ENCODE measurements around the gene MMP15.
"Not testable (repeated sequence)": the region's sequence is repeated elsewhere in the genome, so short reads cannot be mapped to it uniquely, and the experiment has no call there.

Gene MMP15

GRCh38 chr16:58047557-58048348, 22.2 kb downstream of the MMP15 start:
- no peak for DNase-seq (ENCODE audit: extremely low read depth in 1 of 2, low read depth in 1 of 2)

- no peak for DNase-seq (ENCODE audit: extremely low read depth in 1 of 2, low read depth in 1 of 2)
Measured at GRCh38 chr16:58048494-58049231, 23.1 kb downstream of the MMP15 start.

- DNase-seq (ENCODE audit: extremely low read depth in 1 of 2, low read depth in 1 of 2), result no peak
Measured at GRCh38 chr16:58049232-58050185, 24.0 kb downstream of the MMP15 start.

GRCh38 chr16:58051296-58051695, 25.7 kb downstream of the MMP15 start:
- no peak for DNase-seq (ENCODE audit: extremely low read depth in 1 of 2, low read depth in 1 of 2)

GRCh38 chr16:58051821-58052603, 26.5 kb downstream of the MMP15 start:
- no peak for DNase-seq (ENCODE audit: extremely low read depth in 1 of 2, low read depth in 1 of 2)

- DNase-seq (ENCODE audit: extremely low read depth in 1 of 2, low read depth in 1 of 2), result no peak
Measured at GRCh38 chr16:58053682-58054005, 28.1 kb downstream of the MMP15 start.

- DNase-seq (ENCODE audit: extremely low read depth in 1 of 2, low read depth in 1 of 2), result no peak
Measured at GRCh38 chr16:58054289-58054688, 28.7 kb downstream of the MMP15 start.

GRCh38 chr16:58056580-58056979, 31.0 kb downstream of the MMP15 start:
- no peak for DNase-seq (ENCODE audit: extremely low read depth in 1 of 2, low read depth in 1 of 2)

GRCh38 chr16:58057121-58057520, 31.6 kb downstream of the MMP15 start:
- no peak for DNase-seq (ENCODE audit: extremely low read depth in 1 of 2, low read depth in 1 of 2)

GRCh38 chr16:58057784-58058183, 32.2 kb downstream of the MMP15 start:
- no peak for DNase-seq (ENCODE audit: extremely low read depth in 1 of 2, low read depth in 1 of 2)

GRCh38 chr16:58062821-58063220, 37.3 kb downstream of the MMP15 start:
- no peak for DNase-seq (ENCODE audit: extremely low read depth in 1 of 2, low read depth in 1 of 2)

GRCh38 chr16:58063377-58064076, 38.0 kb downstream of the MMP15 start:
- no peak for DNase-seq (ENCODE audit: extremely low read depth in 1 of 2, low read depth in 1 of 2)

- DNase-seq (ENCODE audit: extremely low read depth in 1 of 2, low read depth in 1 of 2), result no peak
Measured at GRCh38 chr16:58070585-58070984, 45.0 kb downstream of the MMP15 start.

- DNase-seq (ENCODE audit: extremely low read depth in 1 of 2, low read depth in 1 of 2), result not testable (repeated sequence)
Measured at GRCh38 chr16:58072134-58072533, 46.6 kb downstream of the MMP15 start.

GRCh38 chr16:58073086-58073485, 47.5 kb downstream of the MMP15 start:
- DNase-seq (ENCODE audit: extremely low read depth in 1 of 2, low read depth in 1 of 2), result not testable (repeated sequence)

- DNase-seq (ENCODE audit: extremely low read depth in 1 of 2, low read depth in 1 of 2), result no peak
Measured at GRCh38 chr16:58074657-58075056, 49.1 kb downstream of the MMP15 start.

GRCh38 chr16:58076514-58076913, 51.0 kb downstream of the MMP15 start:
- DNase-seq (ENCODE audit: extremely low read depth in 1 of 2, low read depth in 1 of 2), result no peak

GRCh38 chr16:58077796-58078195, 52.2 kb downstream of the MMP15 start:
- no peak for DNase-seq (ENCODE audit: extremely low read depth in 1 of 2, low read depth in 1 of 2)

- not testable (repeated sequence) for DNase-seq (ENCODE audit: extremely low read depth in 1 of 2, low read depth in 1 of 2)
Measured at GRCh38 chr16:58080657-58081056, 55.1 kb downstream of the MMP15 start.

GRCh38 chr16:58082381-58082780, 56.8 kb downstream of the MMP15 start:
- no peak for DNase-seq (ENCODE audit: extremely low read depth in 1 of 2, low read depth in 1 of 2)
